Measurements from ENCODE around the gene MIP. TPM values are rescaled to one million over a fixed set of nuclear protein-coding genes. Genes with fewer than 3 reads are reported as not detected.

MIP gene
- total and polyA plus RNA-seq, 3 experiments from 2014 or later: 0.07 TPM; not detected in 2

Other genes with a start within 250 kb of the MIP start
- gene RNF41, start 232.7 kb downstream of the MIP start, total RNA-seq: 10 to 100 TPM; 41.2 to 42.3 TPM
- 47.4 TPM for gene RNF41, start 232.7 kb downstream of the MIP start, polyA plus RNA-seq
- 100 to 1,000 TPM; 102 to 104 TPM for gene NABP2, start 230.3 kb downstream of the MIP start, total RNA-seq
- gene NABP2, start 230.3 kb downstream of the MIP start, polyA plus RNA-seq: 4.6 TPM
- under 1 TPM; 0.35 to 0.62 TPM for gene SLC39A5, start 224.6 kb downstream of the MIP start, total RNA-seq
- gene SLC39A5, start 224.6 kb downstream of the MIP start, polyA plus RNA-seq: not detected
- 10 to 100 TPM; 67.0 to 69.9 TPM for gene ANKRD52, start 196.3 kb downstream of the MIP start, total RNA-seq
- 16.1 TPM for gene ANKRD52, start 196.3 kb downstream of the MIP start, polyA plus RNA-seq
- gene COQ10A, start 187.7 kb downstream of the MIP start, total RNA-seq: 10 to 100 TPM; 14.3 to 14.4 TPM
- 14.2 TPM for gene COQ10A, start 187.7 kb downstream of the MIP start, polyA plus RNA-seq
- gene CS, start 154.3 kb downstream of the MIP start, total RNA-seq: 100 to 1,000 TPM; 279 to 286 TPM
- 78.8 TPM for gene CS, start 154.3 kb downstream of the MIP start, polyA plus RNA-seq
- 100 to 1,000 TPM; 165 to 167 TPM for gene CNPY2, start 138.7 kb downstream of the MIP start, total RNA-seq
- gene CNPY2, start 138.7 kb downstream of the MIP start, polyA plus RNA-seq: 188 TPM
- gene PAN2, start 120.7 kb downstream of the MIP start, total RNA-seq: 10 to 100 TPM; 36.6 to 40.4 TPM
- gene PAN2, start 120.7 kb downstream of the MIP start, polyA plus RNA-seq: 5.4 TPM
- gene IL23A, start 115.8 kb downstream of the MIP start, total RNA-seq: 10 to 100 TPM; 26.9 to 29.6 TPM
- 26.4 TPM for gene IL23A, start 115.8 kb downstream of the MIP start, polyA plus RNA-seq
- 10 to 100 TPM; 61.6 to 63.5 TPM for gene STAT2, start 94.5 kb downstream of the MIP start, total RNA-seq
- 65.0 TPM for gene STAT2, start 94.5 kb downstream of the MIP start, polyA plus RNA-seq
- gene APOF, start 91.8 kb downstream of the MIP start, total RNA-seq: not detected
- gene APOF, start 91.8 kb downstream of the MIP start, polyA plus RNA-seq: not detected
- 10 to 100 TPM; 61.9 to 64.1 TPM for gene TIMELESS, start 5.2 kb downstream of the MIP start, total RNA-seq
- gene TIMELESS, start 5.2 kb downstream of the MIP start, polyA plus RNA-seq: 3.9 TPM
- gene SPRYD4, start 13.9 kb upstream of the MIP start, total RNA-seq: 1 to 10 TPM; 3.7 to 3.9 TPM
- gene SPRYD4, start 13.9 kb upstream of the MIP start, polyA plus RNA-seq: 1.1 TPM
- 1 to 10 TPM; 2.3 to 2.5 TPM for gene GLS2, start 33.5 kb upstream of the MIP start, total RNA-seq
- gene GLS2, start 33.5 kb upstream of the MIP start, polyA plus RNA-seq: 3.2 TPM
- 1 to 10 TPM; 3.5 to 4.7 TPM for gene RBMS2, start 67.2 kb upstream of the MIP start, total RNA-seq
- 1.4 TPM for gene RBMS2, start 67.2 kb upstream of the MIP start, polyA plus RNA-seq
- gene BAZ2A, start 175.7 kb upstream of the MIP start, total RNA-seq: 10 to 100 TPM; 87.3 to 89.1 TPM
- gene BAZ2A, start 175.7 kb upstream of the MIP start, polyA plus RNA-seq: 36.4 TPM
- 100 to 1,000 TPM; 925 to 960 TPM for gene ATP5F1B, start 191.3 kb upstream of the MIP start, total RNA-seq
- 828 TPM for gene ATP5F1B, start 191.3 kb upstream of the MIP start, polyA plus RNA-seq
- gene PTGES3, start 233.6 kb upstream of the MIP start, total RNA-seq: 100 to 1,000 TPM; 431 to 437 TPM
- 242 TPM for gene PTGES3, start 233.6 kb upstream of the MIP start, polyA plus RNA-seq